Gastrocnemius medialis (tissue), 4 donors: ENCODE results near the gene KNDC1.

ENCODE experiments used
- CTCF ChIP-seq, 5 experiments: fragments of 450-650 bp in 3 of 5; fragments of 200-600 bp in 2 of 5; sonication (generic) in 2 of 5; IDR thresholded peaks in 4 of 5; conservative IDR thresholded peaks in 1 of 5; 1 replicate in 4 of 5; 2 replicates in 1 of 5; pipeline ENCODE4 v1.5.1; 2016 to 2019; ENCODE audit warnings: antibody characterized with exemption in 5 of 5, mild to moderate bottlenecking in 3 of 5, moderate library complexity in 3 of 5
- POLR2A ChIP-seq, 2 donors: fragments of 450-650 bp; IDR thresholded peaks; one replicate each; pipeline ENCODE4 v1.6.1; 2017; ENCODE audit warnings: antibody characterized with exemption in 2 of 2, mild to moderate bottlenecking in 2 of 2, moderate library complexity in 2 of 2

- TF ChIP-seq CTCF (IDR thresholded peaks at IDR 0.05 in 4 of 5, conservative IDR thresholded peaks at IDR 0.05 in 1 of 5) (no peak), POLR2A (IDR thresholded peaks at IDR 0.05) (no peak)
These were observed 70.6 kb downstream of the KNDC1 start for GRCh38 chr10:133230387-133231195.
